Tracheal epithelial cell (primary cell): Measurements from ENCODE around the gene SLC16A5. TPM values are rescaled to one million over a fixed set of nuclear protein-coding genes. Genes with fewer than 3 reads are reported as not detected.

Experiments used
- total RNA-seq: library from RNA; depleted of rRNA; stranded (reverse); fragments of >200 nt; gene quantifications from 2 replicates; pipeline ENCODE4 v1.2.1, GENCODE V29; 2014

Gene SLC16A5
- 23.1 and 37.3 TPM in 2 replicates for total RNA-seq

DNA sequence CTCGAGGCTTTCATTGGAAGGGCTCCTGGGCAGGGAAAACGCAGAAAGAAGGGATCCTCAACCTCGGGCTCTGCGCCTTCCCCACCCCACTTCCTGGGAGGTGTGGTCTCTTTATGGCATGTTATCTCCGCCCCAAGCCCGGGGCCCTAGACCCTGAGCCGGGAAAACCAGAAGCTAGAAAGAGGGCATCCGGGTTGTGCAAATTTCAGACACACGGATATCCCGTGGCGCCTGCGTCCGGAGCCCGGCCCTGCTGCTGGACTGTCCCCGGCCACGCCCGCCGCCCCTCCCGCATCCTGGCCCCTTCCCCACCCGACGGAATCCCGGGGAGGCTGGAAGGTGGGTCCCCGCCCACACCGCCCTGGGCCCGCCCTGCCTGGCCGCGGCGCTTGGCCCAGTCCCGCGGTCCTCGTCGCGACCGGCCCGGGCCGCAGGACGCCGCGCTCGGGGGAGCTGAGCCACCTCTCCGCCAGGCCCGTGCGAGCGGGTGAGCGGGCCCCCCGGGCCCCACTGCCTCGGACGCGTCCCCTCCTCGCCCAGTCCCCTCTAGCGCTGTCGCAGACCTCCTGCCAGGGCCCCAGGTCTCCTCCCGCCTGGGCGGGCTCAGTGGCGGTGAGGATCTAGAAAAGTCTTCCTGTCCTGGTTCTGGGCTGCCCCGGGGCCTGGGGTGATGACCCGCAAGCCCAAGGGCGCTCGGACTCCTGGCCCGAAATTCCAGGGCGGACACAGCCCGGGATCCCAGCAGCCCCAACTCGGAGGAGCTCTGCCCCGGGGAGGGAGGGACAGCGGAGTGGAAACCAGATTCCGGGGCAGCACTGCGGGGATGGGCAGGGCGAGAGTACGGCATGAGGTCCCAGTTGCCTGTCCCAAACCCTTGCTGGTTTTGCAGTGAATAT is at the start of gene SLC16A5:
TSS of gene SLC16A5 (plus strand) at position 397 of the 896 bp plus-strand sequence. CDS start 5,683 bp downstream, outside the sequence.

DNA sequence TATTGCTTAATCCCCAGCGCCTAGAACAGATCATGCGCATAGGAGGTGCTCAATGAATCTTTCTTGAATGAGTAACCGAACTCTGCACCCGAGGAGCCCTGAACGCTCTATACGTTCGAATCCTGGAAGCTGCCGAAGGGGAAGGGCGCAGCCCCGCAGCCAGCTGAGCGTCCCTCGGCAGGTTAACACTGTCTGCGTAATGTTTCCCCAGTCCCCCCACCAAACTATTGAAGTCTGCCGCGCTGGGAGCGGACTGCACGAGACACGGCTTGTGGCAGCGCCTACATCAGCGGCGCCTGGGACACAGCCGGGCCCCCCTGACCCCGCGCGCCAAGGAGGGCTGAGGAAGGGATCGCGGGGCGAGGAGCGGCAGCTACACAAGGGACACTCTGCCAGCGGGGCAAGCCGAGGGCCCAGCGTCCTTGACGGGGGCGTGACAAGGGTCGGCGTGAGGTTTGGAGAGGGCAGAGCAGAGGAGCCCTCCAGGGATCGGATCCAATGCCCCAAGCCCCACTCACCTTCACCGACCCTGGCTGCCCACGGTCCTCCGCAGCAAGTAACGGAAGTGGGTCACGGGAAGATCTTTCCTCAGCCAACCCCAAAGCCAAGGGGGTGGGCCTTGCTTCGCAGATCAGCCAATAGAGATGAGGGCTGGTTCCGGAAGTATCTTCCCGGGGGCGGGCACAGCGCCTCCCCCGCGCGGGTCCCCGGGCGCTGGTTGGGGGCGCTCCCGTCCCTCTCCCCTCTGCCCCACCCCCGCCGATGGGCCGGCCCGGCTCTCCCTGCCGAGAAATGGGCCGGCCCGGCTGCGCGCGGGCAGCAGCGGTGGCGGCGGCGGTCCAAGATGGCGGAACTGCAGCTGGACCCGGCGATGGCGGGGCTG is 41.1 kb upstream of the SLC16A5 start, which contains the start of the genes ATP5PD and KCTD2:
TSS of gene ATP5PD (minus strand) at position 563 of the 883 bp plus-strand sequence. CDS start 4,319 bp downstream, outside the sequence.
TSS of gene KCTD2 (plus strand) at position 819 of the 883 bp plus-strand sequence. CDS start at position 845, 26 bp downstream.

DNA sequence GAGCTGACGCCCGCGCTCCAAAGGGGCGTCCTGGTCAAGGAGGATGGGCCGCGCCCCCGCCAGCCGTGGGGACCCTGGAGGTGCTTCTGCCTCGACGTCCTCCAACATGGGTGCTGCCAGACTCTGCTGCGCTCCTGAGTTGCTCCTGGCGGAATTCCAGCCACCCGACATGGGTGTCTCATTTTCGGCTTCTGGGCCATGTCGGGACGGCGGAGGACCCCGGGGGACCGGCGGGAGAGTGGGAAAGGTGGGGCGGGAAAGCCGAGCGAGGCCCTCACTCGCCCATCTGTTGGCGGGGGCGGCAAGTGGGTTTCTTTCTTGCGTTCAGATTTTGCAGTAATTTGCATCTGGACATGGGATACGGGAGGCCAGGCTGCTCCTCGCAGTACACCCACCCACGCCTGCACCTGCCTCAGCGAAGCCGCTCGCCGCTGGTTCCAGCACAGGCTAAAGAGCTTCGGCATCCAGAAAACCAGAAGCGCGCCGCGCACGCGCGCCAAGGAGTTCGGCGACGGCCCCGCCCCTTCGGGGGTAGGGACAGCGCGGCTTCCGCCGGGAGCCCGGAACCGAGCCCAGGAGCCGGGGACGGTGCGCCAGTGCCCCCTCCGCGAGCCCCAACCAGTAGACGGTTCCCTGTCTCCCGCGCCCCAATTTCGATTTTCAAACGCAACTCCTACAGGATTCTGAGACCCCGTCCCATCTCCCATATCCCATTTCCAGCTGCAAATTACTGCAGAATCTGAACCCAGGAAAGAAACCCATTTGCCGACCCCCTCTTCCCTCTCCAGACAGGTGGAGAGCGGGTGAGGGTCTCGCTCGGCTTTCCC is 21.9 kb downstream of the SLC16A5 start, which contains the start of gene ARMC7:
TSS of gene ARMC7 (plus strand) at position 563 of the 827 bp plus-strand sequence. CDS start 320 bp downstream, outside the sequence.

GRCh38 chr17:75131278-75132017 is 43.7 kb downstream of the SLC16A5 start, which contains the start of gene NT5C:
TSS of gene NT5C (minus strand) at chr17:75131742. CDS start at chr17:75131707, 35 bp downstream.

DNA sequence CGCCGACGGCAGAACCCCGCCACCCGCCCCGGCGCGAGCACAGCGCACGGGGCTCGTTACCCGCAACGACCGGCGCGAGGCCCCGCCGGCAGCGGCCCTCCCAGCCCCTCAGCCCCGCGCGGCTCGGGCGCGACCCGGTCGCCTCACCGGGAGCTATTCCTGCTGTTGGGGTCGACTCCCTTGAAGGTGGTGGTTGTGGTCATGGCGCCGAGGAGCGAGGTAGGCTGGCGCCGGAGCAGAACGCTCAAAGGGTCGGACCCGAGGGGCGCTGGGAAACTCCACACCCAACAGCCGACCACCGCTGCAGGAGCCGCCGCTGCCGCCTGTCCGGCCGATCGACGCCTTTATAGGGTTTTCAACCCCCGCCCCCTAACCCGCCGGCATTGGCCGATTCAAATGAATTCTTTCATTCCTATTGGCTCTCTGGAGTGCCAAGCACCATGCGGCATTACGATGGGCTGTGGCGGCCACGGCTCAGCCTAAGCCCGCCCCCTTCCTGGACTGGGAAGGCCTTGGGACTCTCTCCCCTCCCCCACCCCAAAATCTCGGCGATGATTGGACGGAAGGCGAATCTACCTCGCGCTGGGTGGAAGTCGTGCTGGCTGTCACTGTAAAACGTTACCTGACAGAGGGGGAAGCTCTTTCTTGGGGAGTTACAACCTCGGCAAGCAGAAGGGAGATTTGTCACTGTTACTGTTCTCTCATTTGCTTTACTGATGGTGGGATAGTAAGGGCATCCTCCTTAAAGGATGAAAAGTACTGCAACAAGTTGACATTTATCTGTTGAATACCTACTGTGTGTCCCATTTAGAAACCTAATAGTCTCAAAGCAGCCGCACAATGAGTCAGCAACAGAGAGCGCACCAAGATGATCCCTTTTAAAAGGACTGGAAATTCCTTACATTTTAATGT is 66.7 kb downstream of the SLC16A5 start, which contains the start of gene JPT1:
TSS of gene JPT1 (minus strand) at position 318 of the 912 bp plus-strand sequence. CDS start at position 203, 115 bp downstream.

Other genes starting within 250 kb of the SLC16A5 start
- not detected in 2 replicates for gene GRIN2C, start 228.1 kb upstream of the SLC16A5 start, total RNA-seq
- gene FDXR, start 215.0 kb upstream of the SLC16A5 start, total RNA-seq, result 32.0 and 43.7 TPM in 2 replicates
- 0.21 and 0.24 TPM in 2 replicates for gene FADS6, start 194.3 kb upstream of the SLC16A5 start, total RNA-seq
- gene USH1G, start 164.7 kb upstream of the SLC16A5 start, total RNA-seq, result 1.3 and 1.9 TPM in 2 replicates
- gene OTOP2, start 163.7 kb upstream of the SLC16A5 start, total RNA-seq, result not detected in 2 replicates
- not detected in 2 replicates for gene OTOP3, start 152.1 kb upstream of the SLC16A5 start, total RNA-seq
- gene HID1, start 115.2 kb upstream of the SLC16A5 start, total RNA-seq, result 2.4 and 3.4 TPM in 2 replicates
- 8.5 and 23.4 TPM in 2 replicates for gene CDR2L, start 100.3 kb upstream of the SLC16A5 start, total RNA-seq
- gene MRPL58, start 75.3 kb upstream of the SLC16A5 start, total RNA-seq, result 27.7 and 33.7 TPM in 2 replicates
- gene ATP5PD, start 41.0 kb upstream of the SLC16A5 start, total RNA-seq, result 266 and 320 TPM in 2 replicates
- 8.7 and 10.4 TPM in 2 replicates for gene KCTD2, start 40.7 kb upstream of the SLC16A5 start, total RNA-seq
- 1.2 and 1.7 TPM in 2 replicates for gene ARMC7, start 22.0 kb downstream of the SLC16A5 start, total RNA-seq
- gene NT5C, start 43.8 kb downstream of the SLC16A5 start, total RNA-seq, result 67.5 and 73.3 TPM in 2 replicates
- 256 and 280 TPM in 2 replicates for gene JPT1, start 66.6 kb downstream of the SLC16A5 start, total RNA-seq
- 100 and 101 TPM in 2 replicates for gene SUMO2, start 95.0 kb downstream of the SLC16A5 start, total RNA-seq
- 24.5 and 35.7 TPM in 2 replicates for gene NUP85, start 117.7 kb downstream of the SLC16A5 start, total RNA-seq
- gene GGA3, start 173.7 kb downstream of the SLC16A5 start, total RNA-seq, result 9.6 and 18.1 TPM in 2 replicates
- 69.3 and 72.5 TPM in 2 replicates for gene MRPS7, start 173.9 kb downstream of the SLC16A5 start, total RNA-seq
- 16.4 and 29.0 TPM in 2 replicates for gene MIF4GD, start 183.3 kb downstream of the SLC16A5 start, total RNA-seq
- 8.2 and 14.3 TPM in 2 replicates for gene SLC25A19, start 201.5 kb downstream of the SLC16A5 start, total RNA-seq